Liver (tissue), 9 donors: Measurements from ENCODE around the gene LARGE1. TPM values are rescaled to one million over a fixed set of nuclear protein-coding genes. Genes with fewer than 3 reads are reported as not detected.

Experiments used
- DNase-seq: peaks from one replicate; pipeline ENCODE4 v3.0.0-alpha.2; 2017; ENCODE audit warnings: low spot score
- H3K27ac ChIP-seq, 2 donors: one replicate each; pipeline ENCODE4 v1.7.0; 2013; ENCODE audit warnings: inconsistent platforms in 2 of 2, low read length in 2 of 2, control low read depth in 1 of 2, low read depth in 1 of 2, mild to moderate bottlenecking in 1 of 2
- H3K27me3 ChIP-seq, 4 donors: one replicate each; pipeline versions ENCODE4 v1.6.1 to v1.7.0; 2013; ENCODE audit warnings: low read length in 3 of 4, inconsistent platforms in 1 of 4, mild to moderate bottlenecking in 1 of 4, moderate library complexity in 1 of 4; ENCODE audit not compliant: control insufficient read depth in 4 of 4, insufficient read depth in 4 of 4
- H3K36me3 ChIP-seq, 4 donors: one replicate each; pipeline versions ENCODE4 v1.6.1 to v1.7.0; 2013; ENCODE audit warnings: low read length in 3 of 4, mild to moderate bottlenecking in 3 of 4, low read depth in 1 of 4, moderate library complexity in 1 of 4; ENCODE audit not compliant: control insufficient read depth in 4 of 4, insufficient read depth in 3 of 4
- H3K4me1 ChIP-seq, 4 donors: one replicate each; pipeline versions ENCODE4 v1.6.1 to v1.7.0; 2013; ENCODE audit warnings: low read length in 3 of 4, mild to moderate bottlenecking in 3 of 4, moderate library complexity in 1 of 4; ENCODE audit not compliant: control insufficient read depth in 4 of 4, insufficient read depth in 4 of 4
- H3K4me3 ChIP-seq, 3 donors: one replicate each; pipeline versions ENCODE4 v1.6.1 to v1.7.0; 2013; ENCODE audit warnings: low read length in 3 of 3, control low read depth in 1 of 3, low read depth in 1 of 3, mild to moderate bottlenecking in 1 of 3
- H3K9ac ChIP-seq, 2 donors: one replicate each; pipeline ENCODE4 v1.7.0; 2013; ENCODE audit warnings: low read length in 2 of 2, mild to moderate bottlenecking in 2 of 2, moderate library complexity in 2 of 2, control low read depth in 1 of 2, low read depth in 1 of 2
- H3K9me3 ChIP-seq, 4 donors: one replicate each; pipeline versions ENCODE4 v1.6.1 to v1.7.0; 2013; ENCODE audit warnings: low read length in 3 of 4; ENCODE audit not compliant: control insufficient read depth in 4 of 4
- ATF3 ChIP-seq: IDR thresholded peaks from 2 replicates; pipeline ENCODE4 v1.6.1; 2016; ENCODE audit warnings: antibody characterized with exemption
- EGR1 ChIP-seq, 2 donors: IDR thresholded peaks; 2 replicates each; pipeline ENCODE4 v1.6.1; 2016 to 2018; ENCODE audit warnings: antibody characterized with exemption in 2 of 2, low read depth in 2 of 2
- FOXA1 ChIP-seq: IDR thresholded peaks from 2 replicates; pipeline ENCODE4 v1.6.1; 2016; ENCODE audit warnings: antibody characterized with exemption
- FOXA2 ChIP-seq: IDR thresholded peaks from 2 replicates; pipeline ENCODE4 v1.6.1; 2016; ENCODE audit warnings: antibody characterized with exemption
- GABPA ChIP-seq, 2 donors: IDR thresholded peaks in 1 of 2; conservative IDR thresholded peaks in 1 of 2; 2 replicates each; pipeline ENCODE4 v1.6.1; 2016; ENCODE audit warnings: antibody characterized with exemption in 2 of 2, mild to moderate bottlenecking in 1 of 2, moderate library complexity in 1 of 2
- HNF4A ChIP-seq, 2 donors: conservative IDR thresholded peaks; 2 replicates each; pipeline ENCODE4 v1.6.1; 2016; ENCODE audit warnings: antibody characterized with exemption in 2 of 2, mild to moderate bottlenecking in 2 of 2
- HNF4G ChIP-seq: IDR thresholded peaks from 2 replicates; pipeline ENCODE4 v1.6.1; 2016; ENCODE audit warnings: antibody characterized with exemption
- JUND ChIP-seq, 2 donors: IDR thresholded peaks; 2 replicates each; pipeline ENCODE4 v1.6.1; 2016; ENCODE audit warnings: antibody characterized with exemption in 2 of 2
- NR2F2 ChIP-seq: IDR thresholded peaks from 2 replicates; pipeline ENCODE4 v1.6.1; 2016; ENCODE audit warnings: antibody characterized with exemption
- RAD21 ChIP-seq, 2 donors: IDR thresholded peaks; 2 replicates each; pipeline ENCODE4 v1.6.1; 2016; ENCODE audit warnings: antibody characterized with exemption in 2 of 2, mild to moderate bottlenecking in 2 of 2
- RXRA ChIP-seq, 2 donors: IDR thresholded peaks; 2 replicates each; pipeline ENCODE4 v1.6.1; 2017 to 2018; ENCODE audit warnings: antibody characterized with exemption in 2 of 2, mild to moderate bottlenecking in 1 of 2
- SP1 ChIP-seq: IDR thresholded peaks from 2 replicates; pipeline ENCODE4 v1.6.1; 2018; ENCODE audit warnings: antibody characterized with exemption, mild to moderate bottlenecking
- TAF1 ChIP-seq: conservative IDR thresholded peaks from 2 replicates; pipeline ENCODE4 v1.6.1; 2016; ENCODE audit warnings: antibody characterized with exemption, mild to moderate bottlenecking
- YY1 ChIP-seq: IDR thresholded peaks from 2 replicates; pipeline ENCODE4 v1.6.1; 2016; ENCODE audit warnings: antibody characterized with exemption, mild to moderate bottlenecking
- ZBTB33 ChIP-seq: IDR thresholded peaks from 2 replicates; pipeline ENCODE4 v1.6.1; 2016; ENCODE audit warnings: antibody characterized with exemption
- WGBS: extraction: QIAGEN DNeasy Blood & Tissue Kit; methylation state at CpG from one replicate; pipeline ENCODE4 v1.1.7; 2013; 5-methylcytosine and 5-hydroxymethylcytosine counted together
- polyA plus RNA-seq, 2 donors: library from polyadenylated mRNA; stranded (reverse) in 1 of 2; unstranded in 1 of 2; fragments of 200-250 nt in 1 of 2; fragments of >200 nt in 1 of 2; fragmentation: Nextera tagmentation in 1 of 2; extraction: Ambion mirVana in 1 of 2; gene quantifications; one replicate each; pipeline versions ENCODE4 v1.2.1 to v1.2.3, GENCODE V29; 2013 to 2015
- total RNA-seq, 2 donors: library from RNA; depleted of rRNA; stranded (reverse); fragments of >200 nt; gene quantifications; one replicate each; pipeline ENCODE4 v1.2.3, GENCODE V29; 2014
- TF ChIP-seq, protein P1 (sequence below): IDR thresholded peaks from 2 replicates; pipeline ENCODE4 v1.6.1; 2016; ENCODE audit warnings: antibody characterized with exemption, mild to moderate bottlenecking
- TF ChIP-seq, protein P2 (sequence below): fragments of 150-350 bp; IDR thresholded peaks from 2 replicates; pipeline ENCODE4 v1.5.1; 2017; ENCODE audit warnings: improper control_type of control experiment, low read depth, low read length; ENCODE audit not compliant: missing input control
- TF ChIP-seq, protein P3 (sequence below): IDR thresholded peaks from 2 replicates; pipeline ENCODE4 v1.6.1; 2016; ENCODE audit warnings: antibody characterized with exemption
- donor health status: healthy.
- donor health status: healthy.
- donor health status: healthy.
- donor health status: healthy.
- donor health status: healthy.

LARGE1 gene
- total and polyA plus RNA-seq, 4 donors, result 2.3 to 14.1 (median 5.7) TPM

GRCh38 chr22:33421859-33422258 is 498.4 kb downstream of the LARGE1 start (continued):
- TF ChIP-seq, protein P1, sequence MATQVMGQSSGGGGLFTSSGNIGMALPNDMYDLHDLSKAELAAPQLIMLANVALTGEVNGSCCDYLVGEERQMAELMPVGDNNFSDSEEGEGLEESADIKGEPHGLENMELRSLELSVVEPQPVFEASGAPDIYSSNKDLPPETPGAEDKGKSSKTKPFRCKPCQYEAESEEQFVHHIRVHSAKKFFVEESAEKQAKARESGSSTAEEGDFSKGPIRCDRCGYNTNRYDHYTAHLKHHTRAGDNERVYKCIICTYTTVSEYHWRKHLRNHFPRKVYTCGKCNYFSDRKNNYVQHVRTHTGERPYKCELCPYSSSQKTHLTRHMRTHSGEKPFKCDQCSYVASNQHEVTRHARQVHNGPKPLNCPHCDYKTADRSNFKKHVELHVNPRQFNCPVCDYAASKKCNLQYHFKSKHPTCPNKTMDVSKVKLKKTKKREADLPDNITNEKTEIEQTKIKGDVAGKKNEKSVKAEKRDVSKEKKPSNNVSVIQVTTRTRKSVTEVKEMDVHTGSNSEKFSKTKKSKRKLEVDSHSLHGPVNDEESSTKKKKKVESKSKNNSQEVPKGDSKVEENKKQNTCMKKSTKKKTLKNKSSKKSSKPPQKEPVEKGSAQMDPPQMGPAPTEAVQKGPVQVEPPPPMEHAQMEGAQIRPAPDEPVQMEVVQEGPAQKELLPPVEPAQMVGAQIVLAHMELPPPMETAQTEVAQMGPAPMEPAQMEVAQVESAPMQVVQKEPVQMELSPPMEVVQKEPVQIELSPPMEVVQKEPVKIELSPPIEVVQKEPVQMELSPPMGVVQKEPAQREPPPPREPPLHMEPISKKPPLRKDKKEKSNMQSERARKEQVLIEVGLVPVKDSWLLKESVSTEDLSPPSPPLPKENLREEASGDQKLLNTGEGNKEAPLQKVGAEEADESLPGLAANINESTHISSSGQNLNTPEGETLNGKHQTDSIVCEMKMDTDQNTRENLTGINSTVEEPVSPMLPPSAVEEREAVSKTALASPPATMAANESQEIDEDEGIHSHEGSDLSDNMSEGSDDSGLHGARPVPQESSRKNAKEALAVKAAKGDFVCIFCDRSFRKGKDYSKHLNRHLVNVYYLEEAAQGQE, result no peak
- TF ChIP-seq ZBTB33 (no peak), RAD21 (IDR thresholded peaks at IDR 0.05) (no peak), SP1 (no peak), EGR1 (IDR thresholded peaks at IDR 0.05; ENCODE audit: low read depth in 2 of 2) (no peak)

DNA sequence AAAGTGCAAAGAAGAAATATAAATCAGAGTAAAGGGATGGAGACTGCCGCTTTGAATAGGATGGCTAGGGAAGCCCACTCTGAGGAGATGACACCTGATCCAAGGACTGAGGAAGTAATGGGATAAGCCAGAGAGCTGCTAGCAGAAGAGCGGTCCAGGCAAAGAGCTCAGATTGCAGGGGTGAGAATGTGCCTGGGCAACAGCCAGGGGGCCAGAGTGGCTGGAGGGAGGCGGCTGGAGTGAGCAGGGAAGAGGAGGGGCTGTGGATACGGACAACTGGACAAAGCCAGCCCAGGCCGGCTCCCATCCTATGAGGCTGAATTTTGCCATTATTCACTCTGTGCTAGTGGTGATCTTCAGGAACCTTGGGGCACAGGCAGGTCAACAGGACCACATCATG is 501.8 kb downstream of the LARGE1 start:
- over 99% methylated on average over 5 of the region's 5 CpGs for WGBS
- TF ChIP-seq HNF4A (conservative IDR thresholded peaks at IDR 0.05) (no peak), ZBTB33 (no peak), HNF4G (no peak), EGR1 (IDR thresholded peaks at IDR 0.05; ENCODE audit: low read depth in 2 of 2) (no peak), YY1 (no peak), GABPA (IDR thresholded peaks at IDR 0.05 in 1 of 2, conservative IDR thresholded peaks at IDR 0.05 in 1 of 2) (no peak), NR2F2 (no peak), ATF3 (no peak), FOXA2 (no peak), RAD21 (IDR thresholded peaks at IDR 0.05) (no peak), RXRA (IDR thresholded peaks at IDR 0.05) (no peak), TAF1 (no peak), SP1 (no peak), JUND (IDR thresholded peaks at IDR 0.05) (no peak), FOXA1 (no peak)
- TF ChIP-seq, protein P2, sequence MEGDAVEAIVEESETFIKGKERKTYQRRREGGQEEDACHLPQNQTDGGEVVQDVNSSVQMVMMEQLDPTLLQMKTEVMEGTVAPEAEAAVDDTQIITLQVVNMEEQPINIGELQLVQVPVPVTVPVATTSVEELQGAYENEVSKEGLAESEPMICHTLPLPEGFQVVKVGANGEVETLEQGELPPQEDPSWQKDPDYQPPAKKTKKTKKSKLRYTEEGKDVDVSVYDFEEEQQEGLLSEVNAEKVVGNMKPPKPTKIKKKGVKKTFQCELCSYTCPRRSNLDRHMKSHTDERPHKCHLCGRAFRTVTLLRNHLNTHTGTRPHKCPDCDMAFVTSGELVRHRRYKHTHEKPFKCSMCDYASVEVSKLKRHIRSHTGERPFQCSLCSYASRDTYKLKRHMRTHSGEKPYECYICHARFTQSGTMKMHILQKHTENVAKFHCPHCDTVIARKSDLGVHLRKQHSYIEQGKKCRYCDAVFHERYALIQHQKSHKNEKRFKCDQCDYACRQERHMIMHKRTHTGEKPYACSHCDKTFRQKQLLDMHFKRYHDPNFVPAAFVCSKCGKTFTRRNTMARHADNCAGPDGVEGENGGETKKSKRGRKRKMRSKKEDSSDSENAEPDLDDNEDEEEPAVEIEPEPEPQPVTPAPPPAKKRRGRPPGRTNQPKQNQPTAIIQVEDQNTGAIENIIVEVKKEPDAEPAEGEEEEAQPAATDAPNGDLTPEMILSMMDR, result no peak
- TF ChIP-seq, protein P1, result no peak
- TF ChIP-seq, protein P3, sequence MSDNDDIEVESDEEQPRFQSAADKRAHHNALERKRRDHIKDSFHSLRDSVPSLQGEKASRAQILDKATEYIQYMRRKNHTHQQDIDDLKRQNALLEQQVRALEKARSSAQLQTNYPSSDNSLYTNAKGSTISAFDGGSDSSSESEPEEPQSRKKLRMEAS, result no peak
- Histone ChIP-seq H3K4me3 (no peak overlapping the region), H3K27ac (no peak overlapping the region), H3K9me3 (no peaks in the 10 kb centered on the region), H3K9ac (no peak overlapping the region), H3K27me3 (no peaks in the 10 kb centered on the region), H3K36me3 (no peaks in the 10 kb centered on the region), H3K4me1 (no peaks in the 10 kb centered on the region)
- no peak for DNase-seq
